ENCODE data around the gene TXNRD1. TPM values are rescaled to one million over a fixed set of nuclear protein-coding genes. Genes with fewer than 3 reads are reported as not detected.

Gene TXNRD1
- total and polyA plus RNA-seq, 2 of the 8 experiments (the other 6 are each of a cell fraction or from before 2014, with no cell fraction given), result 56.8 to 127 TPM

GRCh38 chr12:104230304-104231095, 14.9 kb downstream of the TXNRD1 start:
- no peak overlapping the region for H2BK120ac ChIP-seq (replicated peaks; ENCODE audit: low read depth, low read length)
- FAIRE-seq (peak; percentile 91), DNase-seq (ENCODE audit: low read depth in 1 of 2, low spot score in 2 of 2) (peak in 1 of 2 experiments; percentile 54)
- no peaks in the 10 kb centered on the region for H3K9me3 ChIP-seq (ENCODE audit: insufficient read depth in 2 of 2, low read depth in 1 of 2, low read length in 1 of 2)
- H2AFZ ChIP-seq (ENCODE audit: low read length), result no peak overlapping the region
- H3K27ac ChIP-seq (ENCODE audit: low read depth, low read length), result no peak overlapping the region
- no peak overlapping the region for H4K5ac ChIP-seq (ENCODE audit: insufficient read length, low read depth, low read length)
- H3K14ac ChIP-seq (ENCODE audit: insufficient read length), result no peak overlapping the region
- H3K4me2 ChIP-seq (ENCODE audit: insufficient read depth in 1 of 2, low read depth in 2 of 2, low read length in 2 of 2), result no peak overlapping the region
- no peaks in the 10 kb centered on the region; a peak in 1 of 7 replicates for H3K4me1 ChIP-seq (replicated peaks in 1 of 4; ENCODE audit: control insufficient read depth in 3 of 4, insufficient read depth in 4 of 4, low read length in 3 of 4)
- H3K4me3 ChIP-seq (ENCODE audit: extremely low read depth in 1 of 4, insufficient read depth in 2 of 4, low read depth in 3 of 4, low read length in 4 of 4), result no peak overlapping the region
- H3K79me2 ChIP-seq (ENCODE audit: control insufficient read depth in 1 of 2, insufficient read depth in 2 of 2, low read length in 2 of 2), result no peaks in the 10 kb centered on the region
- no peak overlapping the region for H2BK15ac ChIP-seq (ENCODE audit: low read length)
- no peak overlapping the region; the same call in 1 of the 2 replicates for H3K18ac ChIP-seq (ENCODE audit: extremely low read depth, low read length)
- H3K56ac ChIP-seq (replicated peaks; ENCODE audit: insufficient read length, low read depth, low read length), result no peak overlapping the region
- no peak overlapping the region for H4K91ac ChIP-seq (replicated peaks; ENCODE audit: insufficient read length, low read length)
- no peak overlapping the region; the same call in 1 of the 2 replicates for H2BK20ac ChIP-seq (ENCODE audit: low read length)
- no peaks in the 10 kb centered on the region for H4K20me1 ChIP-seq (replicated peaks in 1 of 2; ENCODE audit: control insufficient read depth in 1 of 2, insufficient read depth in 2 of 2, low read length in 2 of 2)
- ChIA-PET CTCF (ENCODE audit: partially characterized antibody) (interaction anchor here (0.6 to 4.3 kb wide), 5 partner anchors 9 to 58 kb away, joined by 3 to 12 read pairs (median 3); no protein-coding TSS in a partner anchor), POLR2A (ENCODE audit: partially characterized antibody) (interaction anchor here (0.6 to 3.5 kb wide), 3 partner anchors 8 to 92 kb away, joined by 3 to 15 read pairs (median 4); partner anchors contain the start of gene NFYB)
- no peak overlapping the region for H3K4ac ChIP-seq (replicated peaks; ENCODE audit: insufficient read length, low read depth, low read length)
- no peaks in the 10 kb centered on the region for H3K27me3 ChIP-seq (replicated peaks in 1 of 4; ENCODE audit: control insufficient read depth in 3 of 4, extremely low read depth in 1 of 4, insufficient read depth in 3 of 4, low read length in 3 of 4)
- no peak overlapping the region for H4K8ac ChIP-seq (ENCODE audit: extremely low read depth, insufficient read depth, low read length)
- no peak overlapping the region for H2AK5ac ChIP-seq (ENCODE audit: low read depth, low read length)
- H3K36me3 ChIP-seq (ENCODE audit: control insufficient read depth in 2 of 4, insufficient read depth in 4 of 4, low read length in 3 of 4), result no peaks in the 10 kb centered on the region
- 58% methylated on average over 8 of the region's 8 CpGs; no CpG with 5 or more reads in 1 of the 2 experiments for WGBS, 2 experiments (ENCODE audit: extremely low coverage in 1 of 2, insufficient coverage in 1 of 2, insufficient read length in 1 of 2, insufficient replicate concordance in 2 of 2, low coverage in 1 of 2, low lambda C conversion rate in 2 of 2, missing lambda C conversion rate in 1 of 2)
- H2BK12ac ChIP-seq (ENCODE audit: low read depth, low read length), result no peak overlapping the region
- no peak overlapping the region for H3K23ac ChIP-seq (ENCODE audit: insufficient read length)
- H3K9ac ChIP-seq (replicated peaks in 1 of 4; ENCODE audit: extremely low read depth in 1 of 4, low read depth in 3 of 4, low read length in 3 of 4), result no peak overlapping the region
- no peaks in the 10 kb centered on the region for H3K79me1 ChIP-seq (ENCODE audit: low read depth, low read length)
- H3K23me2 ChIP-seq (ENCODE audit: low read depth, low read length), result no peaks in the 10 kb centered on the region
- no peak overlapping the region for H2BK5ac ChIP-seq (ENCODE audit: low read depth, low read length)
- no peak for TF ChIP-seq ATF3 (IDR thresholded peaks at IDR 0.05; ENCODE audit: insufficient read depth, low read depth, low read length)
- TF ChIP-seq KDM4A (IDR thresholded peaks at IDR 0.05; ENCODE audit: low read depth, low read length, severe bottlenecking), result no peak
- TF ChIP-seq CTCF (IDR thresholded peaks at IDR 0.05; ENCODE audit: control extremely low read depth in 1 of 3, insufficient read depth in 1 of 3, low read depth in 1 of 3, low read length in 3 of 3), result no peak
- TF ChIP-seq SIRT6 (IDR thresholded peaks at IDR 0.05; ENCODE audit: low read length), result no peak
- TF ChIP-seq CBX8 (IDR thresholded peaks at IDR 0.05; ENCODE audit: borderline replicate concordance, low read depth, low read length), result no peak
- peak; percentile 48 for TF ChIP-seq TBP (IDR thresholded peaks at IDR 0.05; ENCODE audit: low read depth, low read length)
- peak; percentile 58; the same call in 1 of the 2 replicates for TF ChIP-seq USF2 (IDR thresholded peaks at IDR 0.05; ENCODE audit: low read length)
- no peak for TF ChIP-seq SP4 (IDR thresholded peaks at IDR 0.05; ENCODE audit: low read length)

Measured in H1 (cell line).